ENCODE data around the gene FAH.

- TF ChIP-seq, protein P1, sequence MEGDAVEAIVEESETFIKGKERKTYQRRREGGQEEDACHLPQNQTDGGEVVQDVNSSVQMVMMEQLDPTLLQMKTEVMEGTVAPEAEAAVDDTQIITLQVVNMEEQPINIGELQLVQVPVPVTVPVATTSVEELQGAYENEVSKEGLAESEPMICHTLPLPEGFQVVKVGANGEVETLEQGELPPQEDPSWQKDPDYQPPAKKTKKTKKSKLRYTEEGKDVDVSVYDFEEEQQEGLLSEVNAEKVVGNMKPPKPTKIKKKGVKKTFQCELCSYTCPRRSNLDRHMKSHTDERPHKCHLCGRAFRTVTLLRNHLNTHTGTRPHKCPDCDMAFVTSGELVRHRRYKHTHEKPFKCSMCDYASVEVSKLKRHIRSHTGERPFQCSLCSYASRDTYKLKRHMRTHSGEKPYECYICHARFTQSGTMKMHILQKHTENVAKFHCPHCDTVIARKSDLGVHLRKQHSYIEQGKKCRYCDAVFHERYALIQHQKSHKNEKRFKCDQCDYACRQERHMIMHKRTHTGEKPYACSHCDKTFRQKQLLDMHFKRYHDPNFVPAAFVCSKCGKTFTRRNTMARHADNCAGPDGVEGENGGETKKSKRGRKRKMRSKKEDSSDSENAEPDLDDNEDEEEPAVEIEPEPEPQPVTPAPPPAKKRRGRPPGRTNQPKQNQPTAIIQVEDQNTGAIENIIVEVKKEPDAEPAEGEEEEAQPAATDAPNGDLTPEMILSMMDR (IDR thresholded peaks at IDR 0.05; ENCODE audit: insufficient read depth, low read depth, low read length) = no peak
- no peak for TF ChIP-seq EZH2 (IDR thresholded peaks at IDR 0.05; ENCODE audit: insufficient read depth, low read length)
Measured at GRCh38 chr15:80159811-80160569, 7.2 kb downstream of the FAH start.

Measured in astrocyte (in vitro differentiated cells and primary cell).